H1 (cell line): ENCODE results near the gene MRPL27. TPM values are rescaled to one million over a fixed set of nuclear protein-coding genes. Genes with fewer than 3 reads are reported as not detected.
"Not testable (repeated sequence)": the region's sequence is repeated elsewhere in the genome, so short reads cannot be mapped to it uniquely, and the experiment has no call there.

Experiments used
- CTCF ChIA-PET: fragments of 300-600 bp; sonication (Branson Sonifier 250); formaldehyde crosslinking; loops from one replicate; lab custom pipeline; 2021; ENCODE audit not compliant: partially characterized antibody; lab: Charles Lee
- POLR2A ChIA-PET: fragments of 300-600 bp; sonication (Branson Sonifier 250); formaldehyde crosslinking; loops from one replicate; lab custom pipeline; 2021; ENCODE audit warnings: inconsistent platforms; ENCODE audit not compliant: partially characterized antibody; lab: Charles Lee
- DNase-seq, 2 experiments: peaks; one replicate each; pipeline versions ENCODE4 v3.0.0 to v3.0.0-alpha.2; 2010 to 2022; ENCODE audit warnings: low spot score in 2 of 2, low read depth in 1 of 2, mixed read lengths in 1 of 2
- FAIRE-seq: peaks from 2 replicates; lab custom pipeline; 2011; peaks lifted over from hg19 to GRCh38; lab: Jason Lieb, UNC
- H2AFZ ChIP-seq: 2 replicates; pipeline ENCODE4 v1.8.1; 2012; ENCODE audit warnings: low read length, inconsistent platforms
- H2AK5ac ChIP-seq: 2 replicates; pipeline ENCODE4 v1.6.1; 2013; ENCODE audit warnings: low read depth, low read length
- H2BK120ac ChIP-seq: replicated peaks from 2 replicates; pipeline ENCODE3; 2013; ENCODE audit warnings: low read depth, low read length, inconsistent platforms
- H2BK12ac ChIP-seq: 2 replicates; pipeline ENCODE4 v1.6.1; 2013; ENCODE audit warnings: low read depth, low read length
- H2BK15ac ChIP-seq: 2 replicates; pipeline ENCODE4 v1.6.1; 2013; ENCODE audit warnings: low read length
- H2BK20ac ChIP-seq: 2 replicates; pipeline ENCODE4 v1.6.1; 2013; ENCODE audit warnings: low read length
- H2BK5ac ChIP-seq: 2 replicates; pipeline ENCODE4 v1.6.1; 2013; ENCODE audit warnings: low read depth, low read length
- H3K14ac ChIP-seq: 2 replicates; pipeline ENCODE4 v1.6.1; 2013; ENCODE audit warnings: inconsistent platforms; ENCODE audit not compliant: insufficient read length
- H3K18ac ChIP-seq: 2 replicates; pipeline ENCODE4 v1.6.1; 2013; ENCODE audit warnings: low read length; ENCODE audit errors: extremely low read depth
- H3K23ac ChIP-seq: 2 replicates; pipeline ENCODE4 v1.6.1; 2013; ENCODE audit warnings: inconsistent platforms; ENCODE audit not compliant: insufficient read length
- H3K23me2 ChIP-seq: 2 replicates; pipeline ENCODE4 v1.6.1; 2013; ENCODE audit warnings: low read depth, low read length
- H3K27ac ChIP-seq: 2 replicates; pipeline ENCODE4 v1.6.1; 2011; ENCODE audit warnings: low read depth, low read length, inconsistent platforms
- H3K27me3 ChIP-seq, 4 experiments: replicated peaks in 1 of 4; 1 replicate in 1 of 4; 2 replicates in 3 of 4; pipeline versions ENCODE4 v1.6.1 to v1.8.1; 2011 to 2013; ENCODE audit warnings: low read length in 3 of 4, mild to moderate bottlenecking in 3 of 4, inconsistent platforms in 2 of 4, mixed read lengths in 2 of 4, moderate library complexity in 1 of 4; ENCODE audit not compliant: control insufficient read depth in 3 of 4, insufficient read depth in 3 of 4; ENCODE audit errors: extremely low read depth in 1 of 4
- H3K36me3 ChIP-seq, 4 experiments: 2 replicates each; pipeline versions ENCODE4 v1.6.1 to v1.8.1; 2011 to 2013; ENCODE audit warnings: mild to moderate bottlenecking in 4 of 4, low read length in 3 of 4, moderate library complexity in 2 of 4, control low read depth in 1 of 4, inconsistent platforms in 1 of 4; ENCODE audit not compliant: insufficient read depth in 4 of 4, control insufficient read depth in 2 of 4
- H3K4ac ChIP-seq: replicated peaks from 2 replicates; pipeline ENCODE3; 2013; ENCODE audit warnings: low read length, low read depth, mixed read lengths, inconsistent platforms; ENCODE audit not compliant: insufficient read length
- H3K4me1 ChIP-seq, 4 experiments: replicated peaks in 1 of 4; 1 replicate in 1 of 4; 2 replicates in 3 of 4; pipeline versions ENCODE4 v1.6.1 to v1.8.1; 2011 to 2013; ENCODE audit warnings: low read length in 3 of 4, inconsistent platforms in 2 of 4, mixed read lengths in 1 of 4; ENCODE audit not compliant: insufficient read depth in 4 of 4, control insufficient read depth in 3 of 4
- H3K4me2 ChIP-seq, 2 experiments: 2 replicates each; pipeline versions ENCODE4 v1.6.1 to v1.8.1; 2011 to 2013; ENCODE audit warnings: low read depth in 2 of 2, low read length in 2 of 2, control low read depth in 1 of 2, inconsistent platforms in 1 of 2, mild to moderate bottlenecking in 1 of 2; ENCODE audit not compliant: insufficient read depth in 1 of 2
- H3K4me3 ChIP-seq, 4 experiments: fragments of 200-600, 300-600 bp in 1 of 4; sonication (generic), shearing (Covaris generic), sonication (Bioruptor Twin) in 1 of 4; 2 replicates each; pipeline versions ENCODE4 v1.5.1 to v1.8.1; 2011 to 2016; ENCODE audit warnings: low read length in 4 of 4, low read depth in 3 of 4, control low read depth in 2 of 4, inconsistent platforms in 2 of 4, mild to moderate bottlenecking in 2 of 4, mixed read lengths in 1 of 4, moderate library complexity in 1 of 4; ENCODE audit not compliant: insufficient read depth in 2 of 4; ENCODE audit errors: extremely low read depth in 1 of 4
- H3K56ac ChIP-seq: replicated peaks from 2 replicates; pipeline ENCODE3; 2013; ENCODE audit warnings: low read depth, mild to moderate bottlenecking, mixed read lengths, low read length, inconsistent platforms; ENCODE audit not compliant: insufficient read length
- H3K79me1 ChIP-seq: 2 replicates; pipeline ENCODE4 v1.6.1; 2013; ENCODE audit warnings: low read depth, low read length, control low read depth
- H3K79me2 ChIP-seq, 2 experiments: 2 replicates each; pipeline versions ENCODE4 v1.6.1 to v1.8.1; 2012 to 2013; ENCODE audit warnings: low read length in 2 of 2, mild to moderate bottlenecking in 2 of 2, inconsistent platforms in 1 of 2; ENCODE audit not compliant: insufficient read depth in 2 of 2, control insufficient read depth in 1 of 2
- H3K9ac ChIP-seq, 4 experiments: replicated peaks in 1 of 4; 1 replicate in 1 of 4; 2 replicates in 3 of 4; pipeline versions ENCODE4 v1.6.1 to v1.8.1; 2011 to 2013; ENCODE audit warnings: low read depth in 3 of 4, low read length in 3 of 4, control low read depth in 2 of 4, mild to moderate bottlenecking in 2 of 4, moderate library complexity in 2 of 4, inconsistent platforms in 1 of 4; ENCODE audit errors: extremely low read depth in 1 of 4
- H3K9me3 ChIP-seq, 2 experiments: 2 replicates each; pipeline versions ENCODE4 v1.6.1 to v1.8.1; 2012 to 2013; ENCODE audit warnings: mild to moderate bottlenecking in 2 of 2, moderate library complexity in 2 of 2, control low read depth in 1 of 2, inconsistent platforms in 1 of 2, low read depth in 1 of 2, low read length in 1 of 2, mixed read lengths in 1 of 2; ENCODE audit not compliant: insufficient read depth in 2 of 2
- H4K20me1 ChIP-seq, 2 experiments: replicated peaks in 1 of 2; 2 replicates each; pipeline versions ENCODE3 to v1.8.1; 2011 to 2013; ENCODE audit warnings: inconsistent platforms in 2 of 2, low read length in 2 of 2, mild to moderate bottlenecking in 1 of 2; ENCODE audit not compliant: insufficient read depth in 2 of 2, control insufficient read depth in 1 of 2
- H4K5ac ChIP-seq: 2 replicates; pipeline ENCODE4 v1.6.1; 2013; ENCODE audit warnings: low read length, low read depth, mixed read lengths, inconsistent platforms; ENCODE audit not compliant: insufficient read length
- H4K8ac ChIP-seq: 2 replicates; pipeline ENCODE4 v1.8.0; 2013; ENCODE audit warnings: mild to moderate bottlenecking, moderate library complexity, low read length, inconsistent platforms; ENCODE audit not compliant: insufficient read depth; ENCODE audit errors: extremely low read depth
- H4K91ac ChIP-seq: replicated peaks from 2 replicates; pipeline ENCODE3; 2013; ENCODE audit warnings: low read length, mixed read lengths, inconsistent platforms; ENCODE audit not compliant: insufficient read length
- CEBPB ChIP-seq: IDR thresholded peaks from 2 replicates; pipeline ENCODE4 v1.6.1; 2012; ENCODE audit warnings: low read depth, low read length
- RAD21 ChIP-seq, 2 experiments: IDR thresholded peaks in 1 of 2; conservative IDR thresholded peaks in 1 of 2; 2 replicates each; pipeline ENCODE4 v1.6.1; 2011; ENCODE audit warnings: low read depth in 2 of 2, low read length in 2 of 2, improper control_type of control experiment in 1 of 2, inconsistent platforms in 1 of 2, mild to moderate bottlenecking in 1 of 2, moderate library complexity in 1 of 2
- WGBS, 2 experiments: shearing (Covaris generic) in 1 of 2; methylation state at CpG; one replicate each; pipeline versions ENCODE4 v1.1.6 to v1.1.7; 2013 to 2015; ENCODE audit warnings: low lambda C conversion rate in 2 of 2, mixed read lengths in 2 of 2, inconsistent platforms in 1 of 2, low coverage in 1 of 2, missing lambda C conversion rate in 1 of 2; ENCODE audit not compliant: insufficient replicate concordance in 2 of 2, insufficient coverage in 1 of 2, insufficient read length in 1 of 2; ENCODE audit errors: extremely low coverage in 1 of 2, missing lambda C conversion rate in 1 of 2; 5-methylcytosine and 5-hydroxymethylcytosine counted together
- polyA plus RNA-seq, 7 experiments: library from polyadenylated mRNA; depleted of rRNA in 3 of 7; stranded (reverse) in 5 of 7; unstranded in 2 of 7; fragments of >200 nt in 5 of 7; fragments of 200-250 nt in 2 of 7; gene quantifications; 1 replicate in 5 of 7; 2 replicates in 1 of 7; 4 replicates in 1 of 7; pipeline versions ENCODE4 v1.2.1 to v1.2.3, GENCODE V29; 2011 to 2013; ENCODE audit warnings: missing spikeins in 2 of 7, mixed read lengths in 2 of 7
- total RNA-seq: library from RNA; stranded (reverse); fragmentation: NEBNext Ultra II Directional; extraction: Animal tissue kit (Norgen Biotek cat#: 25700); gene quantifications from 2 replicates; pipeline ENCODE4 v1.2.1, GENCODE V29; 2021
- TF ChIP-seq, protein P1 (sequence below), 3 experiments: IDR thresholded peaks; 1 replicate in 2 of 3; 2 replicates in 1 of 3; pipeline versions ENCODE4 v1.5.1 to v1.6.1; 2011; ENCODE audit warnings: low read length in 3 of 3, mild to moderate bottlenecking in 3 of 3, inconsistent platforms in 2 of 3, low read depth in 1 of 3, moderate library complexity in 1 of 3; ENCODE audit not compliant: insufficient read depth in 1 of 3; ENCODE audit errors: control extremely low read depth in 1 of 3

Gene MRPL27
- total and polyA plus RNA-seq, 2 of the 8 experiments (the other 6 are each of a cell fraction or from before 2014, with no cell fraction given): 75.6 to 135 TPM

DNA sequence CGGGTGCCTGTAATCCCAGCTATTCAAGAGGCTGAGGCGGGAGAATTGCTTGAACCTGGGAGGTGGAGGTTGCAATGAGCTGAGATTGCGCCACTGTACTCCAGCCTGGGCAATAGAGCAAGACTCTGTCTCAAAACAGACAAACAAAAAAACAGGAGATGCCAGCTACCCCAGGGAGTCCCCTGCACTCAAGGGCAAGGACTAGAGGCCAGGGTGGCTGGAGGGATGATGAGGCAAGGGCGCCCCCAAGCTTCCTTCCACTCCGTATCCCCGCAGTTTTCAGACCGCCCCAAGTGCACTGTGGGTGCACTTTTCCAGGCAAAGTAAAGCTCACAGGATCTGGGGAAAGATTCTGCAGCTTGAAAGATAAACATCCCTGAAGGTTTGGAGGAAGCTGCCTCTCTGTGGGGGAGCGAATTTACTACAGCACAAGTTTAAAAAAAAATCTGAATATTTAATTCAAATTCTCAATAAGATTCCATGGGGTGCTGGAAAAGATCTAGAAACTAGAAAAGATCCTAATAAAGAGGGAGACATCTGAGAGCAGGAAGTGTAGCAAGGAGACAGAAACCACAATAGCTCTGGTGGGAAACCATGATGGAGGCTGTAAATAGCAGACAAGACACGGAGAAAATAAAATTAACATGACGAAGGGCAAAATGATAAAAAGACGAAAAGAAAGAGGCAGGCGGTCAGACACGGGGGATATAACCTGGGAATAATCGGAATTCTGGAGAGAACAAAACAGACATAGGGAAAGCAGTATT is 39.5 kb downstream of the MRPL27 start:
- not testable (repeated sequence) for H2AFZ ChIP-seq, H3K79me1 ChIP-seq
- 69% methylated on average over 14 of the region's 14 CpGs; no CpG with 5 or more reads in 1 of the 2 experiments for WGBS, 2 experiments

More for the DNA sequence above, 39.5 kb downstream of the MRPL27 start:
- DNase-seq (peak in 1 of 2 experiments; percentile 62), FAIRE-seq (peak; percentile 78)
- H4K91ac ChIP-seq, H3K36me3 ChIP-seq, H4K8ac ChIP-seq, H3K9ac ChIP-seq, H3K4me1 ChIP-seq, H3K23ac ChIP-seq, H3K18ac ChIP-seq, H4K20me1 ChIP-seq, H2BK20ac ChIP-seq, H2BK5ac ChIP-seq, H3K56ac ChIP-seq, H3K23me2 ChIP-seq, H3K27me3 ChIP-seq, H3K14ac ChIP-seq, H4K5ac ChIP-seq, H2AK5ac ChIP-seq, H3K4me3 ChIP-seq, H3K79me2 ChIP-seq, H3K9me3 ChIP-seq, H2BK15ac ChIP-seq, H3K4ac ChIP-seq, H3K27ac ChIP-seq, H2BK12ac ChIP-seq, H3K4me2 ChIP-seq, H2BK120ac ChIP-seq: not testable (repeated sequence)
- CTCF ChIA-PET: interaction anchor here (0.5 to 5.4 kb wide), 18 partner anchors 12 to 164 kb away, joined by 3 to 27 read pairs (median 4); partner anchors contain the start of genes COL1A1, TMEM92 and XYLT2
- POLR2A ChIA-PET: interaction anchor here (0.8 kb wide), 2 partner anchors 27 to 137 kb away, joined by 3 read pairs; no protein-coding TSS in a partner anchor
- TF ChIP-seq CEBPB (0 out of 2 replicates have a peak, but pooled peaks have one; percentile 4), RAD21 (IDR thresholded peaks at IDR 0.05 in 1 of 2, conservative IDR thresholded peaks at IDR 0.05 in 1 of 2; ENCODE audit: low read depth in 2 of 2, low read length in 2 of 2) (peak; percentile 71 to 80)
- TF ChIP-seq, protein P1, sequence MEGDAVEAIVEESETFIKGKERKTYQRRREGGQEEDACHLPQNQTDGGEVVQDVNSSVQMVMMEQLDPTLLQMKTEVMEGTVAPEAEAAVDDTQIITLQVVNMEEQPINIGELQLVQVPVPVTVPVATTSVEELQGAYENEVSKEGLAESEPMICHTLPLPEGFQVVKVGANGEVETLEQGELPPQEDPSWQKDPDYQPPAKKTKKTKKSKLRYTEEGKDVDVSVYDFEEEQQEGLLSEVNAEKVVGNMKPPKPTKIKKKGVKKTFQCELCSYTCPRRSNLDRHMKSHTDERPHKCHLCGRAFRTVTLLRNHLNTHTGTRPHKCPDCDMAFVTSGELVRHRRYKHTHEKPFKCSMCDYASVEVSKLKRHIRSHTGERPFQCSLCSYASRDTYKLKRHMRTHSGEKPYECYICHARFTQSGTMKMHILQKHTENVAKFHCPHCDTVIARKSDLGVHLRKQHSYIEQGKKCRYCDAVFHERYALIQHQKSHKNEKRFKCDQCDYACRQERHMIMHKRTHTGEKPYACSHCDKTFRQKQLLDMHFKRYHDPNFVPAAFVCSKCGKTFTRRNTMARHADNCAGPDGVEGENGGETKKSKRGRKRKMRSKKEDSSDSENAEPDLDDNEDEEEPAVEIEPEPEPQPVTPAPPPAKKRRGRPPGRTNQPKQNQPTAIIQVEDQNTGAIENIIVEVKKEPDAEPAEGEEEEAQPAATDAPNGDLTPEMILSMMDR (IDR thresholded peaks at IDR 0.05; ENCODE audit: control extremely low read depth in 1 of 3, insufficient read depth in 1 of 3, low read depth in 1 of 3, low read length in 3 of 3): peak; percentile 60 to 65 (median 63)
